Activated CD8-positive, alpha-beta memory T cell treated with anti-CD3 and anti-CD28 coated beads for 48 hours (primary cell): ENCODE results near the gene POU6F2.

Experiments used
- DNase-seq, 3 experiments: peaks; one replicate each; pipeline ENCODE4 v3.0.0-alpha.2; 2020; ENCODE audit warnings: low read depth in 2 of 3, low spot score in 2 of 3

Gene POU6F2

GRCh38 chr7:39394105-39394680 lies 416.5 kb downstream of the POU6F2 start:
- no peak for DNase-seq

- no peak for DNase-seq
These were observed 421.7 kb downstream of the POU6F2 start for GRCh38 chr7:39399458-39399857.

- DNase-seq: no peak
These were observed 422.3 kb downstream of the POU6F2 start for GRCh38 chr7:39399986-39400385.

GRCh38 chr7:39400836-39401235 lies 423.1 kb downstream of the POU6F2 start:
- no peak for DNase-seq

- DNase-seq: no peak
These were observed 424.3 kb downstream of the POU6F2 start for GRCh38 chr7:39402034-39402433.

- no peak for DNase-seq
These were observed 427.2 kb downstream of the POU6F2 start for GRCh38 chr7:39404907-39405306.

GRCh38 chr7:39405581-39405980 lies 427.9 kb downstream of the POU6F2 start:
- no peak for DNase-seq

- DNase-seq: no peak
These were observed 428.8 kb downstream of the POU6F2 start for GRCh38 chr7:39406467-39406866.

- DNase-seq: no peak
These were observed 429.4 kb downstream of the POU6F2 start for GRCh38 chr7:39407137-39407536.

- no peak for DNase-seq
These were observed 430.0 kb downstream of the POU6F2 start for GRCh38 chr7:39407723-39408122.

- no peak for DNase-seq
These were observed 431.2 kb downstream of the POU6F2 start for GRCh38 chr7:39408906-39409305.

- no peak for DNase-seq
These were observed 432.9 kb downstream of the POU6F2 start for GRCh38 chr7:39410582-39410981.

GRCh38 chr7:39413636-39414223 lies 436.0 kb downstream of the POU6F2 start:
- no peak for DNase-seq

- peak in 1 of 3 experiments; percentile 31 for DNase-seq
These were observed 436.7 kb downstream of the POU6F2 start for GRCh38 chr7:39414224-39415035.

GRCh38 chr7:39415091-39415787 lies 437.5 kb downstream of the POU6F2 start:
- no peak for DNase-seq

GRCh38 chr7:39416866-39417265 lies 439.2 kb downstream of the POU6F2 start:
- no peak for DNase-seq

- no peak for DNase-seq
These were observed 439.9 kb downstream of the POU6F2 start for GRCh38 chr7:39417642-39418041.

- DNase-seq: no peak
These were observed 443.5 kb downstream of the POU6F2 start for GRCh38 chr7:39421251-39421650.

- no peak for DNase-seq
These were observed 444.0 kb downstream of the POU6F2 start for GRCh38 chr7:39421661-39422060.

GRCh38 chr7:39428221-39428620 lies 450.5 kb downstream of the POU6F2 start:
- no peak for DNase-seq

- no peak for DNase-seq
These were observed 451.7 kb downstream of the POU6F2 start for GRCh38 chr7:39429421-39429820.

- DNase-seq: no peak
These were observed 452.7 kb downstream of the POU6F2 start for GRCh38 chr7:39430441-39430840.
